22Rv1 (cell line): Measurements from ENCODE around the gene SCGB1C2.

Experiments
- CTCF ChIP-seq: fragments of 450-650 bp; IDR thresholded peaks from 2 replicates; pipeline ENCODE4 v1.5.1; 2017; ENCODE audit warnings: mild to moderate bottlenecking
- ZFX ChIP-seq: fragments of 450-650 bp; IDR thresholded peaks from 2 replicates; pipeline ENCODE4 v1.6.1; 2017; ENCODE audit warnings: antibody characterized with exemption, borderline replicate concordance

- TF ChIP-seq CTCF (no peak), ZFX (no peak)
Measured at GRCh38 chr17:147796-148740, 10.7 kb downstream of the SCGB1C2 start.
